ENCODE results near the gene SLC41A2.

Gene SLC41A2

DNA sequence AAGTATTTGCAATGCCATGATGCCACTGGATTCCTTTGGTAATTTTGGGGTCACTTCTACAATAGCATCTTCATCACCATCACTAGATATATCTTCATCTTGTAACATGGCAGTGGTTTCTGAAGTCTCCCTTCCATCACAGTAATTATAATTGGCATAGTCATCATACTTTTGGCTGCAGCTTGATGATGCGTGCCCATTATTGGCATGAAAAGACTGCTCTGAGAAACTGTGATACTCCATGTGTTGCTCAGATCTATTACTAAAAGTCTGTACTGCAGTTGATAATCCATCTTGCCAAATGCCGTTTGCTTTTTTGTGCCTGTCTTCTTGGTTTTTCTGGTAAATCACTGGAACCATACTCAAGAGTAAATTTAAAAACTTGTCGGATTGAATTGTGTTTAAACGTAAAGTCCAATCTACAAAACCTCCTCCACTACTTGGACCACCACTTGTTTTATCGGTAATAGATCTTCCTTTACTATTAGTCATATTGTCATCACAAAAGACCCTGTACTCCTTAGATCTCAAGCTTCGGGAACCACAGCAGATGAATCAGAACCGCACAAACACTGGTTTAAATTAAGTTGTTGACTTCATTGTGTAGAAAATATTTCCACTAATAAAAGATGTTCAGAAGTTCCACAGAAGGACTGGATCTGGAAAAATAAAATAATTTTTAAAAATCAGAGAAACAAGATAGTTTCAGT lies 29.9 kb downstream of the SLC41A2 start:
- no peak for DNase-seq

- no peak for DNase-seq
These were observed 32.6 kb downstream of the SLC41A2 start for GRCh38 chr12:104925501-104925900.

DNA sequence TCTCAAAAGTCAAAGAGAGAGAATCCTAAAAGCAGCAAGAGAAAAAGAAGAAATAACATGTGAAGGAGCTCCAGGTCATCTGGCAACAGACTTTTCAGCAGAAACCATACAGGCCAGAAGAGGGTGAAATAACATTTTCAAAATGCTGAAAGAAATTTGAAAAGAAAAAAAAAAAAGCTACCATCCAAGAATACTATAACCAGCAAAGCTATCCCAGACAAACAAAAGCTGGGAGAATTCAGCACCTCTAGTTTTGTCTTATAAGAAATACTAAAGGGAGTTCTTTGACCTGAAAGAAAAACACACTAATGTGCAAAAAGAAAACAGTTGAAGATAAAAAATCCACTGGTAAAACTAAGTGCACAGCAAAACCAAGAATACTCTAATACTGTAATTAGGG lies 36.8 kb downstream of the SLC41A2 start:
- DNase-seq, result no peak

DNA sequence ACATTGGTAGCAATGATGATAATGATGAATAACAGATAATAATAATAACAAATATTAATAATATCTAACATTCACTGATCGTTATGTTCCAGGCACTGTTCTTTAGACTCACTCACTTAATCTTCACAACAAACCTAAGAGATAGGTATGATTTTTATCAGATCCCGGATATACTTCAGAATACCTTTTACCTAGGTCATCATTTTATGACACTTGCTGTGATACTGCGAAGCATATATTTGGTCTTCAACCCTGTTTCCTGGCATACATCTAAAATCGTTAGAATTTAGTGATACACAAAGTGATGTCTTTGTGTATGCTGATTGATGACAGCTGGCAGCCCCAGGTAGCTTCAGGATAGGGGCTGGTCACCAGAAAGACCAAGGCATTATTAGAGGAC lies 46.1 kb downstream of the SLC41A2 start:
- DNase-seq, result no peak

DNA sequence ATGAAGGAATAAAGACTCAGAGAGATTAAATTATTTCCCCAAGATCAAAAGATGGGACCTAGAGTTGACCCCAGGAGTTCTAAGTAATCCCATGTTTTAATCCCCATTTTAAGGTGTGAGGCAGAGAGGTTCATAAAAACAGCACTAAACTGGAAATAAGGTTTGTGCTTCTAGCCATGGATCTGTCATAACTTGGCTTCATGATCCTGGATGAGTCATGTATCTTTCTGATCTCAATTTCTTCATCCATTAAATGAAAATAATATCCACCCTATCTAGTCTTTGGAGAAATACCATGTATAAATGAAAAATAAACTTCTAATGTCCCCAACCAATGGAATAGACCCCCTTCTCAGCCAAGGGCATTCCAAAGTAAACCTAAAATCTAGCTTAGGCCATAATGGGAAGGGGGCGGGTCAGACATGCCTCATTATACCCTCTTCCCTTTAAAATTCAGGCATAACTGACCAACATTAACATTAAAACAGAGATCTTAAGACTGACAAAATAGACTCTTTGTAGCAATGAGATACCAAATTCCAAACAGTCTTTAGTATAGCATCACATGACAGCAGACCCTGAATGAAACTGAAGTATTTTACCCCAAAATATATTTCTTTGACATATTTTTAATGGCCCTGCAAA lies 47.8 kb downstream of the SLC41A2 start:
- DNase-seq, result no peak

DNA sequence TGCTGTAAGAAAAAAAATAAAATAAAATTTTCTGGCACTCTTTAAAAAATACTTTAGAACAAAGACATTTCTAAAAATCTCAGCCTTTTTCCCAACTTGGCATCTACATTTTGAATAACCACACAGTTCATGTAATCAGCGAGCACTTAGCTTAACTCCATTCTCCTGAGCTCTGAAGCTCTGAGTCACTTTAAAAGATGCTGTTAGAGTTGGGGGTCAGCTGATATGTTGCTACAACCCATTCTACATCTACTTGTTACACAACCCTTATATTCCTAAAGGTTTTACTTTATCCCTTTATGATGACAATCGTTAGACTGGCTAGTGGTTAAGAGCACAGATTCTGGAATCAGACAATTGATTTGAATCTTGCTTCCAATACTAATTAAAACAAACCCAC lies 48.3 kb downstream of the SLC41A2 start:
- DNase-seq, result no peak

Data from DMS79 (cell line).